ENCODE data around the gene ELAVL3.
A peak's percentile ranks its signal among the peaks of the same experiment; 100 is the strongest.
"Not testable (repeated sequence)": the region's sequence is repeated elsewhere in the genome, so short reads cannot be mapped to it uniquely, and the experiment has no call there.

Gene ELAVL3

GRCh38 chr19:11458912-11459311 is 21.9 kb downstream of the ELAVL3 start:
- not testable (repeated sequence) for DNase-seq (ENCODE audit: low read depth)

DNA sequence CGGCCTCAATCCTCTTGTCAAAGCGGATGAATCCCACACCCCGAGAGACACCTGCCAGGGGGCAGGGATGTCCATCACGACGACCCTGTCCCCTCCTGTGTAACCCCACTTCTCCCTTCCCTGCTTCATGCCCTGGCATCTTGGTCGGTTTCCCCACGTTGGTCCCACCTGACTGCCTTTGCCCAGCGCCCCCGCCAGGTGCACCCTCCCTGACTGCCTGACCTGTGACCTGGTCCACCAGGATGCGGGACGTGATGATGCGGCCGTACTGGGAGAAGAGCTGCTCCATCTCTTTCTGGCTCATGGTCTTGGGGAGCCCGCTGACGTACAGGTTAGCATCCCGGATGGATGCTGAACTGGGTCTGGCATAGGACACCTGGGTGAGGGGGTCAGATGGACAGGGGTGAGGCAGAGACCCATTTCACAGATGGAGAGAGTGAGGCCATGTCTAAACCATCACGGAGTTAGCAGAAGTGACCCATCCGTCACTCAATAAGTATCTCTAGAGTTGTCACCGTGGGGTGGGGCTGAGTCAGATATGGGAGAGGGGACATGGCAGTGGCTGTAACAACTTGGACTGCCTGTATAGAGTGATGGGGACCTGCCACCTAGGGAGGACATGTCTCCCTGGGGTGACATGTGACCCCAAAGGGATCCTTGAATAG is 22.5 kb downstream of the ELAVL3 start:
- no peak for DNase-seq (ENCODE audit: low read depth)

DNA sequence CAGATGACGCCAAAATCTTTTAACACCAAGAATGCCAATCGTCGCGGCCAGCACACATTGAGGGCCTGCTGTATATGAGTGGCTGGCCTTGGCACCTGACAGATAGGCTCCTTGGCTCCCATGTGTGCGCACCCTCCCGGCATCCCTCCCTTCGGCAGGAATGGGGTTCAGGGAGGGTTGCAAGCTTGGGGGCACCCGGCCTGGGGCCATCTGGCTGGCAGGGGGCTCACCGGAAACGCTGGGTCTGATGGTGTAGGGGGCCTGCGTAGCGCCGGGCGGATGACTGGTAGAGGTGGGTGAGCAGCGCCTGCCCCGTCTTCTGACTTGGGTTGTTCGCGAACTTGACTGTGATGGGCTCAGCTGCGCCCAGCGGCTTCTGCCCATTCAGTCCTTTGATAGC is 23.0 kb downstream of the ELAVL3 start:
- DNase-seq (ENCODE audit: low read depth) = no peak

DNA sequence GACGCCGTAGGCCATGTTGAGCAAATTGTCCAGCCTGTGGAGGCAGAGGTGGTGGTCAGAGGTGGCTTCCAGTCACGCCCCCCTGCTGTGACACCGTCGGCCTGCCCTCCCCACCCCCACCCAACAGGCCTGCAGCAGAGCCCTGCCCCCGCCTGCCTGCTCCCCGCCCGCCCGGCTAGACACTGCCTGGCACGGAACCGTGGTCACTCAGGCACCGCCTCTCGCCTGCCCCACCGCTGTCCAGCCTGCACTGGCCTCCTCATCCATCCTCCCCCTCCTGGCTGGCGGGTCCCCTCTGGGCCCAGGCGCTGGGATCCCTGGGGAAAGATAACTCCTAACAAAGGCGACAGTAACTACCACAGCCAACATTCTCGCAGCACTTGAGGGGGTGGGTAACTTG is 23.7 kb downstream of the ELAVL3 start:
- peak; percentile 22 for DNase-seq (ENCODE audit: low read depth)

DNA sequence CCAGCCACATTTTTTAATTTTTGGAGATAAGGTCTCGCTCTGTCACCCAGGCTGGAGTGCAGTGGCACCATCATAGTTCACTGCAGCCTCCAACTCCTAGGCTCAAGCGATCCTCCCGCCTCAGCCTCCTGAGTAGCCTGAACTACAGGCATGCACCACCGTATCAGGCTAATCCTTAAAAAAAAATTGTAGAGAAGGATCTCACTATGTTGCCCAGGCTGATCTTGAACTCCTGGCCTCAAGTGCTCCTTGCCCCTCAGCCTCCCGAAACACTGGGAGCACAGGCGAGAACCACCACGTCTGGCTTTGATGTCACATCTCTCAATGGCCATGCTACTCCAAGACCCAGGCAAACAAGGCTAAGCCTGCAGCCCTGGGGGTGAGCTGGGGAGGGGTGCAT is 24.2 kb downstream of the ELAVL3 start:
- DNase-seq (ENCODE audit: low read depth) = no peak

DNA sequence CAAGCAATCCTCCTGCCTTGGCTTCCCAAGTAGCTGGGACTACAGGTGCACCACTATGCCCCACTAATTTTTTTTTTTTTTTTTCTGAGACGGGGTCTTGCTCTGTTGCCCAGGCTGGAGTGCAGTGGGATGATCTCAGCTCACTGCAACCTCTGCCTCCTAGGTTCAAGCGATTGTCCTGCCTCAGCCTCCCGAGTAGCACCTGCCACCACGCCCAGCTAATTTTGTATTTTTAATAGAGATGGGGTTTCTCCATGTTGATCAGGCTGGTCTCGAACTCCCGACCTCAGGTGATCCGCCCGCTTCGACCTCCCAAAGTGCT is 25.7 kb downstream of the ELAVL3 start:
- not testable (repeated sequence) for DNase-seq (ENCODE audit: low read depth)

DNA sequence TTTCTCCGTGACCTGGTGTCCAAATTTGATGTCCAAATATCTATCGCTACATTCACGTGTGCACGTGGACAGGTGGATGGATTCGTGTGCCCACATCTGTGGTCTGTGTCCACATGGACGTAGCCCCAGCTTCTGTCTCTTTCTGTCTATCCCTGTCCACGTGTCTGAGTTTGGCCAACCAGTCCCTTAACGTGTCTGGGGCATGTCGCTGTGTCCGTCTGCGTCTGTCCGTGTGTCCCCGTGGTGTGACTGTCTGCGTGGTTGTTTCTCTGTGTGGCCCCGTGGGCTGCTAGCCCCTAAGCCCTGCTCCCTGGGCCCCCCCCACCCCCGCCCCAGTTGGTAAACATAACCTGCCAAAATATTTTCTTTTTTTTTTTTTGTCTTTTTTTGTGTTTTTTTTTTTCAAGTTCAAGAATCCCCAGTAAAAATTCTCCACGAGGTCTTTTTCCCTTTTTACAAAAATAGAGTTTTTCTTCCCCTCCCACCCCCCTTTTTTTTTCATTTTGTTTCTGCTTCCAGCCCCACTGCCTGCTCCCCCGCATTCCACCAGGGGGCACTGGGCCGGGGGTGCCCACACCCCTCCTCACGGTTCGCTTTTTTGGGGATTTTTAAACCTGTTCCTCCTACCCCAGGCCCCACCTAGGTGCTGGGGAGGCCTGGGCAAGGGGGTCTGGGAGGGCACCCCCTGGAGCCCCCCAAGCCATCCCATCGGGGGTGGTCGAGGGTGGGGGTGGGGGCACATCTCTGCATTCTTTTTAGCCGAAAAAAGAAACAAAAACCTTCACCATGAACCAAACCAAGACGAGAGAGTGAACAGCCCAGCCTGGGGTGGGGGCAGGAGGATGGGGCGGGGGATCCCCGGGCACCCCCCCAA is 27.1 kb downstream of the ELAVL3 start:
- no peak for DNase-seq (ENCODE audit: low read depth)

DNA sequence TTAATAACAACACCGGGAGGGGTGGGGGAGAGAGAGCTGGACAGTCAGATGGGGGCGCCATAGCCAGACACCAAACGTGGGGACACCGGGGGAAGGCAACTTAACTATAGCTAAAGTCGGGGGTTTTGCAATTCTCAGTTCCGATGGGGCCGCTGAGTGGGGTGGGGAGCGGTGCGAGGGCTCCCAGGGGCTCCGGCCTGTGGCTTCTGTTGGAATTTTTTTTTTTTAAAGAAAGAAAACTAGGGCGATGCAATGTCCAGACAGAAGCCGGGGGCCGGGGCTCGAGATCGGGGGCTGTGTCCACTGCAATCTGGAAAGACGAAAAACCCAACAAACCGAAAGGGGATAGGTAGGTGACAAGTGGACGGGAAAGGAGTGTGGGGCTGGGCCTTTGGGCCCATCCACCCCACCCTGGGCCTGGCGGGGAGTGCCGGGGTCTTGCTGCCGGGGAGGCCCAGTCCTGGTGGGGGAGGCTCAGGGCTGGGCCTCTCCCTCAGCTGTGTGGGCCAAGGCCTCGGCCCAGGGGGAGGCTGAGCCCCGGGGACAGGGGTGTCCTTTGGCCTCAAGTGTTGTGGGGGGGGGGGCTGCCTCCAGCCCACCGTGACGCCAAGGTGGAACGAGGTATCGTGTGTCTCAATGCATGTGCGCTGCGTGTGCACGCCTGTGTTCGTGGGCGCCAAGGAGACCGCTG is 28.1 kb downstream of the ELAVL3 start:
- no peak for DNase-seq (ENCODE audit: low read depth)

DNA sequence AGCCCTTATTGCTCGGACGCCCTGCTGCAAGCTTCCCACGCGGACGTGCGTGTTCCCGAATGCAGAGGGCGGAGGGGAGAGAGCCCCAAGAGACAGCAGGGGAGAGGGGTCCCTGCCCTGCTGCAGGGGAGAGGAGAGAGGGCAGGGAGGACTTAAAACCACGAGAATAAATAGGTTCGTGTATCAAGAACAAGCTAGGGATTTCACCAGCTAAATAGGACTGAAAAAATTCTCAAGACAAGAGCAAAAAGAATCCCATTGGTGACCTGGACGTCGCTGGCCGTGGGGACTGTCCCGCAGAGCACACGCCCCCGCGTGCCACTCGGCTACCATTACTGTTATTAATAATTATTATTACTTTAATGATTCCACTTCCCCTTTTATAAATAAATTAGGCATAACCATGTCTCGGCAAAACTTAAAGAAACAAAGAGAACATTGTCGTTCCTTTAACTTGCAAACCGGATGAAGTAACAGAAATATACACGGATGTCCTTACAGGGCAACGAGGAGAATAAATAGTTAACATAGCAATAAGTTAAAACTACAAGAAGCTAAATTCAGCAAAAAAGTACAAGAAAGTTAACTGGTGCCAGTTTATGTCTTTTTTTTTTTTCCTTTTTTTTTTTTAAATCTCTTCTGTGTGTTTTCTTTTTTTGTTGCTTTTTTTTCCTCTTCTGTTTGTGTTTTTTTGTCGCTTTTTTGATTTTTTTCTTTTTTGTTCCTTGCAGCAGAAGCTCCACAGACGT is 28.8 kb downstream of the ELAVL3 start:
- no peak for DNase-seq (ENCODE audit: low read depth)

DNA sequence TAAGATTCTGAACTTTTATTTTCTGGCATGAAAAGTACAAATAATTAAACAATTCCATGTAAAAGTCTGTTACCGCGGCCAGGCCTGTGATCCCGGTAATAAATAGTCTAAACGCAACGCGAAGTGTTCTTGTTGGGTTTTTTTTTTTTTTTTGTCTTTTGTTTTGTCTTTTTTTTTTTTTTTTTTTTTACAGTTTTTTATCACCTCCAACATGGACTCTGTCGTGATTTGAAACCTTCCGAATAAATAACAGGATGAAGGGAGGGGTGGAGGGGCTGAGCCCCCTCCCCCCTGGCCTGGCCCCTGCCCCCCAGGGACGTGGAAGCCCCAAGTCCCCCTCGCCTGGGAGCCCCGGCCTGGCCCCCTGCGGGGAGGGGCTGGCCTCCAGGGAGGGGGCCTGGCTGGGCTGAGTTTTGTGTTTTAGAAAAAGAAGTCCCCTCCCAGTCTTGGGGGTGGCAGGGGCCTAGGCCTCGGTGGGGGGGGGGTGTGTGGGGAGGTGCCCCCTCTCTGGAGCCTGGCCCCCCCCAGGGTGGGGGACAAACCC is 29.4 kb downstream of the ELAVL3 start:
- DNase-seq (ENCODE audit: low read depth) = no peak

GRCh38 chr19:11450570-11451326 is 30.1 kb downstream of the ELAVL3 start:
- no peak for DNase-seq (ENCODE audit: low read depth)

DNA sequence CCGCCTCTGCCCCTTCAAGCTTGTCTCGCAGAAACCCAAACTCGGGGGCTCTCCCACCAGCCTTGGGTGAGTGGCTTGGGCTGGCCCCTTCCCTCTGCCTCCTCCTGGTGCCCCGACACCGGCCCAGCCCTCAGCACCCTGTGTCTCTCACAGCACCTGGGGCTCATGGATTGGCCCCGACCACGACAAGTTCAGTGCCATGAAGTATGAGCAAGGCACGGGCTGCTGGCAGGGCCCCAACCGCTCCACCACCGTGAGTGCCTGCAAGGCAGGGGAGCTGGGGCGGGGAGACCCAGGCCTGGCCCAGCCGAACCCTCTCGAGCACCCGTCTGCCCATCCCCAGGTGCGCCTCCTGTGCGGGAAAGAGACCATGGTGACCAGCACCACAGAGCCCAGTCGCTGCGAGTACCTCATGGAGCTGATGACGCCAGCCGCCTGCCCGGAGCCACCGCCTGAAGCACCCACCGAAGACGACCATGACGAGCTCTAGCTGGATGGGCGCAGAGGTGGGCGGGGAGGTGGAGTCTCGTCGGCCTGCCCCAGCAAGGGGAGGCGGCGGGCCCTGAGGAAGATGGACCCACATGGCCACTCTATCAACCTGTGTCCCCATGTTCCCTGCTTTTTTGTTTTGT is 31.8 kb downstream of the ELAVL3 start:
- DNase-seq (ENCODE audit: low read depth) = no peak

- DNase-seq (ENCODE audit: low read depth) = no peak
Observed at GRCh38 chr19:11448410-11448809, 32.4 kb downstream of the ELAVL3 start.

GRCh38 chr19:11447347-11448262 is 33.2 kb downstream of the ELAVL3 start:
- DNase-seq (ENCODE audit: low read depth) = no peak

- peak; percentile 36 for DNase-seq (ENCODE audit: low read depth)
Observed at GRCh38 chr19:11446652-11447301, 34.1 kb downstream of the ELAVL3 start.

DNA sequence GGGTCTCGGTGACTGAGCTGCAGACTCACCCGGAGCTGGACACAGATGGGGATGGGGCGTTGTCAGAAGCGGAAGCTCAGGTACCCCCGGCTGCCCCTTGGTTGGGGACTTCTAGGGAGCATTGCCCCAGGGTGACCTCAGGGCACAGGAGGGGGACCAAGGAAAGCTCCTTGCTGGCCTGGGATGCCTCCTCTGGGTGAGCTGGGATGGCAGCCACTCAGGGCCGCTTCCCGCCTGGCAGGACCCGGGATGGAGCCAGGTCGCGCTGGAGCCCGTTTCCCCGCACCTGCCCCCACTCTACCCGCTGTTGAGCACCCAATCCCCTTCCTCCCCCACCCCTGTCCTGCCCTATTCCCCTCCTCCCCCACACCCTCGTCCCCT is 34.6 kb downstream of the ELAVL3 start:
- DNase-seq (ENCODE audit: low read depth) = no peak

GRCh38 chr19:11445141-11445540 is 35.7 kb downstream of the ELAVL3 start:
- no peak for DNase-seq (ENCODE audit: low read depth)

- no peak for DNase-seq (ENCODE audit: low read depth)
Observed at GRCh38 chr19:11444059-11444458, 36.8 kb downstream of the ELAVL3 start.

- DNase-seq (ENCODE audit: low read depth) = no peak
Observed at GRCh38 chr19:11437955-11438354, 42.9 kb downstream of the ELAVL3 start.
